ENCODE results near the gene PDE2A. TPM values are rescaled to one million over a fixed set of nuclear protein-coding genes. Genes with fewer than 3 reads are reported as not detected.
A peak's percentile ranks its signal among the peaks of the same experiment; 100 is the strongest.

The PDE2A gene
- polyA plus RNA-seq, 3 donors = 0.18 to 1.7 (median 0.53) TPM

DNA sequence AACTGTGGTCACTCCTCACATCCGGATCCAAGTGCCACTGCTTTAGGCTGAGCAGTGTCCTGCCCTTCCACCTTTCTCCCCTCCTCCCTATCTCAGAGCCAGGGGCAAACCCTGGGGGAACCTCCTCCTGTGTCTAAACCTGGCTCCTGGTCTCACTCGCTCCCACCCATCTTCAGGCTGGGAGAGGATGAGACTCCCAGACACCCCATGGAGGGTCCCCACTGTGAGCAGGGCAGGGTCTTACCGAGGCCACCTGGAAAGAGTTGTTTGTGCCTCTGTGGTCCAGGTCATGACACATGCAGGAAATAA is 93.6 kb downstream of the PDE2A start:
- Histone ChIP-seq H3K27me3 (ENCODE audit: control insufficient read depth in 2 of 2, insufficient read depth in 2 of 2, low read length in 2 of 2) (peaks cover 0 to 3% of the 10 kb centered on the region in 2 donors), H3K36me3 (replicated peaks in 1 of 2; ENCODE audit: control insufficient read depth in 1 of 2, insufficient read depth in 2 of 2, low read length in 2 of 2) (no peaks in the 10 kb centered on the region), H3K4me2 (replicated peaks; ENCODE audit: extremely low read depth, low read length, poor library complexity, severe bottlenecking) (no peak overlapping the region), H3K79me2 (ENCODE audit: insufficient read depth, low read length) (no peaks in the 10 kb centered on the region), H2AFZ (ENCODE audit: insufficient read depth, low read depth, low read length, poor library complexity, severe bottlenecking) (no peak overlapping the region), H3K4me3 (replicated peaks in 1 of 3; ENCODE audit: low read depth in 2 of 3, low read length in 3 of 3) (no peak overlapping the region), H3K4me1 (ENCODE audit: control insufficient read depth in 1 of 2, insufficient read depth in 2 of 2, low read length in 2 of 2) (peaks cover 11% of the 10 kb centered on the region in 2 donors), H4K20me1 (ENCODE audit: insufficient read depth, low read length) (no peaks in the 10 kb centered on the region), H3K9me3 (replicated peaks in 1 of 2; ENCODE audit: control insufficient read depth in 1 of 2, insufficient read depth in 1 of 2, low read length in 2 of 2) (no peaks in the 10 kb centered on the region), H3K9ac (ENCODE audit: insufficient read depth, low read length, poor library complexity, severe bottlenecking) (no peak overlapping the region), H3K27ac (ENCODE audit: low read depth in 1 of 2, low read length in 2 of 2) (no peak overlapping the region)
- no peak for DNase-seq
- peak overlapping the region in 3 of 7 donors; percentile 15 to 36 (median 21) for H3K27ac Mint-ChIP-seq
- no peak for TF ChIP-seq CTCF (IDR thresholded peaks at IDR 0.05)
- peaks cover 22% of the 10 kb centered on the region for H3K4me1 Mint-ChIP-seq
- intact Hi-C loops (cut with micrococcal nuclease) = no loop called here
- H3K9me3 Mint-ChIP-seq = peaks cover 4 to 16% (median 5%) of the 10 kb centered on the region in 7 donors
- peaks cover 21 to 41% (median 31%) of the 10 kb centered on the region in 3 donors for H3K27me3 Mint-ChIP-seq (ENCODE audit: low read depth in 3 of 3)
- no peak overlapping the region for H3K4me3 Mint-ChIP-seq
- WGBS (ENCODE audit: insufficient coverage) = 51% methylated on average over 2 of the region's 3 CpGs
- peaks cover 2 to 3% of the 10 kb centered on the region in 2 donors for H3K36me3 Mint-ChIP-seq

- Mint-ChIP-seq H3K4me1 (peaks cover 16% of the 10 kb centered on the region), H3K4me3 (no peak overlapping the region), H3K27me3 (ENCODE audit: low read depth in 3 of 3) (peaks cover 19 to 39% (median 27%) of the 10 kb centered on the region in 3 donors), H3K27ac (peak overlapping the region in 1 of 7 donors; percentile 12), H3K36me3 (peaks cover 2 to 3% of the 10 kb centered on the region in 2 donors), H3K9me3 (peaks cover 4 to 11% (median 5%) of the 10 kb centered on the region in 7 donors)
- Histone ChIP-seq H3K4me1 (ENCODE audit: control insufficient read depth in 1 of 2, insufficient read depth in 2 of 2, low read length in 2 of 2) (peaks cover 6% of the 10 kb centered on the region in 2 donors), H3K4me2 (replicated peaks; ENCODE audit: extremely low read depth, low read length, poor library complexity, severe bottlenecking) (no peak overlapping the region), H3K4me3 (replicated peaks in 1 of 3; ENCODE audit: low read depth in 2 of 3, low read length in 3 of 3) (no peak overlapping the region), H2AFZ (ENCODE audit: insufficient read depth, low read depth, low read length, poor library complexity, severe bottlenecking) (no peak overlapping the region), H3K27ac (ENCODE audit: low read depth in 1 of 2, low read length in 2 of 2) (no peak overlapping the region), H3K9ac (ENCODE audit: insufficient read depth, low read length, poor library complexity, severe bottlenecking) (no peak overlapping the region), H3K27me3 (ENCODE audit: control insufficient read depth in 2 of 2, insufficient read depth in 2 of 2, low read length in 2 of 2) (peaks cover 0 to 3% of the 10 kb centered on the region in 2 donors), H3K36me3 (replicated peaks in 1 of 2; ENCODE audit: control insufficient read depth in 1 of 2, insufficient read depth in 2 of 2, low read length in 2 of 2) (no peaks in the 10 kb centered on the region), H3K9me3 (replicated peaks in 1 of 2; ENCODE audit: control insufficient read depth in 1 of 2, insufficient read depth in 1 of 2, low read length in 2 of 2) (no peaks in the 10 kb centered on the region), H4K20me1 (ENCODE audit: insufficient read depth, low read length) (no peaks in the 10 kb centered on the region), H3K79me2 (ENCODE audit: insufficient read depth, low read length) (no peaks in the 10 kb centered on the region)
- no peak for DNase-seq
- no peak for TF ChIP-seq CTCF (IDR thresholded peaks at IDR 0.05)
- WGBS (ENCODE audit: insufficient coverage) = 68% methylated on average over 5 of the region's 10 CpGs
- intact Hi-C loops (cut with micrococcal nuclease) = loop anchor here in 1 of 2 donors (5.0 kb wide), 1 partner anchor 108 kb away; no protein-coding TSS in a partner anchor
Measured at GRCh38 chr11:72579816-72580641, 94.2 kb downstream of the PDE2A start.
